HG03108 (cell line): ENCODE measurements around the gene CIB4.

Source experiments
- ATAC-seq: cut with Tn5 transposase; IDR thresholded peaks from one replicate; pipeline ENCODE4 v1.9.1; 2021; ENCODE audit warnings: moderate library complexity; ENCODE audit not compliant: unreplicated experiment

Gene CIB4

DNA sequence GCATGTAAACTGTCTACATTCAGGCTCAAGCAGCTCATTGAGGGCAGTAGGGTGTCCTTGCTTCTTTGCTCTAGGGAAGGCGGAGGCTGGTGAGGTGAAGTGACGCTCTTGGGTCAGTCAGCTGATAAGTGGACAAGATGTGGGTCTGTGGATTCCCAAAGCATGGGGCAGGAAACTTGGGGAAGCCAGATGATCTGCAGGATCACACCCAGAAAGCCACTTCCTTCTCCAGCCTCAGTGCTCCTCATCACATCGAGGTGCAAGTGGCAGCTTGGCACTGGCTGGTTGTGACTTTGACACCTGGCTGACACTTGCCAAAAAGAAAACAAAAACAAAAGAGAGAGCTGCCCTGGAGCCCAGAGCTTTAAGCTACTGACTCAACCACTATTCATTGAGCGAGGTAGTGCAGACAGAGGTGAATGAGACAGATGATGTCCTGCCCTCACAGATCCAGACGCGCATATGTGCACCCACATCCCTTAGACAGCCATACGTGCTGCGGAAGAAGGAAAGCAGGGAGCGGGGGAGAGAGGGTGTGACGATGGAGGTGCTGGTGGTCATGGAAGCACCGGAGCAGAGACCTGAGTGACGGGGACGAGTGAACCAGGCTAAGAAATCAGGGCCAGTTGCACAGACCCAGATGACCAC is 3.1 kb upstream of the CIB4 start:
- no peak for ATAC-seq

DNA sequence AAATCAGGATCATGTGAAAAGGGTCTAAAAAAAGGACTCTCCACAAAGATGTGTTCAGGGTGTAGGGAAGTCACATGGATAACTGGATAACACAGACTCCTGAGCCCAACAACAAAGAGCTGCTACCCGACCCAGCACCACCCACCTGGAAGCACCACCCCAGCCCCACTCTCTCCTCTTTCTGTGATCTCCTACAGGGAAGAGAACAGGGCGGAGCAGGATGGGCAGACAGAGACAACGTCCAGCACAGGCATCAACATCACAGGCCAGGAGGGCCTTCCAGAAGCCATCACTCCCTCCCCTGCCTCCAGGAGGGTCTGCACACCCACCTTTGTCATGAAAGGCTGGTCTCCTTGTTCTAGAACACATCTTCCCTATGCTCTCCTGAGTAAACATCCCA is 1.3 kb upstream of the CIB4 start:
- no peak for ATAC-seq

DNA sequence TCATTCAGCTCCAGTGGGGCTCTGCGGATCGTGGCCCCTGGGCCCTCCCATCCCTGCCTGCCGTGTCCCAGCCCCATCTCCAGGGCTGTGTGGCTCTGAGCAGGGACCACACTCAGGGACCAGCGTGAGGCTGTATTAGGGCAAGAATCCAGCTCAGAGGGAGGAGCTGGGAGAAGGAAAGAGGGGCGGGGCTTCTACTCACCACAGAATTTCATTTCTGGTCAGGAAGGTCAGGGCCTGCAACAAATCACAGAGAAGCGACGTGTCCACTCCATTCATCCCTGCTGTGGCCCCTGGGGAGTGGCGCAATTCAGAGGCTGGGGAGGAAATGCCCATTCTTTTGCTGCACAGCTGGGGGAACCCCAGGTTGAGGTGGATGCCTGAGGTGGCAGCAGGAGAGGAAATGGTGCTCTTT is 828 bp downstream of the CIB4 start:
- no peak for ATAC-seq

DNA sequence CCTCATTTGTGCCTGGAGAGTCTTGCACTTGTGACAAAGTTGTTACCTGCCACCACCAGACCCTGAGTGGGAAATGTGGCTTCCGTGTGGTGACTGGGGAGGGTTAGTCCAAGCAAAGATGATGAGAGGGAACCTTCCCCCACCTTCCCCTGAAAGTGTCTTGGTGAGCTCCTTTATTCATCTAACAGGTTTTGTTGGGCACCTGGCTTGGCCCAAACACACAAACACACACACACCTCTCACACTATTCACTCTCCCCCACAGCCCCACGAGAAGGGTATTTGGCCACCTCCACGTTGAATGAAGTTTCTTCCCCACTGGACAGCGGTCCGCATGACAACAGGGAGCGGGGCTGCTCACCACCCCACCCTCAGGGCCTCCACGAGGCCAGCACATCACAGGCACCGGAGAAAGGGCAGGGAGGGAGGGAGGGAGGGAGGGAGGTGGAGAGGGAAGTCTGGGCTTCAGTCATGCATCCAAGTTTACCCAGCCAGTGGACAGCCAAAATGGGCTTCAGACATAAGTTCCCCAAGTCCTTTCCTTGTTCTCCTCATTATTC is 1.4 kb downstream of the CIB4 start:
- no peak for ATAC-seq

DNA sequence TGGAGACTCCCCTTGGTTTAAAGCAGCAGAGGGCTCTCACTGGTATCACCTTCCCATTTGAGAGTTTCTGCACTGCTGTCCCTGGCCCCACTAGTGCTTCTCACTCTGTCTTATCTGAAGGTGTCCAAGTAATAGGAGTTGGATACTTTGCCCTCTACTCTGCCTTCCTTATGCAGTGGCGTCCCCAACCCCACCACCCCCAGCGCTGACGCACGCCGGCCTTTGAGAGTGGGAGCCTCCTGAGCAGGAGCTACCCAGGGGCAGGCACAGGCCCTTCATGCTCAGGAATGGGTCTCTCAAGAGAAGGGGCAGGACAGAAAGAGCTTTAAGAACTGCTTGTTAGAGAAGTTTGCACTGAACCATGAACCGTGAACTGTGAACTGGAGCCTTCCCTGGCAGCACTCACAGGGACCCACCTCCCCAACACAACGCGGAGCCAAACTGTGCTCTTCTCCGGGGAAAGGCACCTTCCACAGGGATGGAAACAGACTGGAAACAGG is 3.3 kb downstream of the CIB4 start:
- ATAC-seq, result no peak

DNA sequence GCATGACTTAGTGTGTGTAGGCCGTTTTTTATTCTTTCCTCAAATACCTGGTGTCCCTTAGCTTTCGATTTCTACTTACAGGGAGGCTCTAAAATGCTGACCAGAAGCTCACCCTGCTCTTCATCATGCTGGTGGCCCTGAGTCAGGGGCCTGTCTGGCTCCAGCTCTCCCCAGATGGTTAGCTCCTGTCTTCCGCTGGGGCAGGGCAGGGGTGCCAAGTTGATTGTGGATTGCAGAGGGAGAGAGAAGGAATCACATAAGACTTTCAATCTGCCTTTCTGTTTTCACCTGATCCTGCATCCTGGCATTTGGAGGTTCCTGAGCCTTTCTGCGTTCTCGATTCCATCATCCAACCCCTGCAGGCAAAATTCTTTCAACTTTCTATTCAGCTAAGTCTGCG is 4.2 kb downstream of the CIB4 start:
- ATAC-seq, result no peak

DNA sequence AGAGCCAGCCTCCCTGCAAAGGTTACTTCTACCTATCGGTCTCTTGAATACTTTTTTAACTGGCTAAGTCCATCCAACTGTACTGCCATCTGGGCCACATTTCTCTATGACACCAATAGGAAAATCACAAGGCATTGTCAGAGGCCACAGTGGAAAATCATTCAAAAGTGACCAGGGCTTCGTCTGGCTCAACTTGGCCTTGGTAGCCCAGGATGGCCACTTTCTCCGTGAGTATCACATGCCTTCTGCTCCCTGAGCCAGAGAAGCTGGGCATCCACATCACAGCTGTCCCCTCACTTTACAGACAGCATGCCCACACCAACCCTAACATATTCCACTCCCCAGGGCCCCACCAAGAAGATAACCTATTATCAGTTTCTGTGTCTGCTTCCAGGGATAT is 5.8 kb downstream of the CIB4 start:
- ATAC-seq, result no peak

DNA sequence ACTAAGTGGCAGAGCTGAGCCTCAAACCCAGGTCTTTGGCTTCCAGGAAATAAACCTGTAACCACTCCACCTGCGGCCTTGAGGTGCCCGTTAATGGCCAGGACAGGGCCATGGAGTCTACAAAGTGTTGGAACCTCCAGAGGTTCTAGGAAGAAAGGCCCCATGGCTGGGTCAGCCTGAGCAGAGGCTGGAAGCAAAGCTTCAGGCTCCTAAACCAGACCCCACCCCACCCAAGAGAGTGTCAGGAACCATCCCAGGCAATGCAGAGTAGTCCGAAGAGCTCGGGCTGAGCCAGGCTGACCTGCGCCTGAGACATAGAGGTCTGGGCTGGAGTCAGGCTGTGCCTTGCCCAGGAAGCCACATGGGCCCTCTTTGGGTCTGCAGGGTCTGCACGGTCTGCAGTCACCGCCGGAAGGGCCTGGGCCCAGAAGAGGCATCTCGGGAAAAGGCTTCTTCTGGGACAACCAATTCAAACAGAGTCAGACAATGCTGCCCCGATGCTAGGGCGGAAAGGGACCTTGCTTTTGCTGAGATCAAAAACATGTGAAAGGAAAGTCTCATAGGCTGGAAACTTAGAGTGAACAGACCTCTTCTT is 6.4 kb downstream of the CIB4 start:
- ATAC-seq, result no peak

DNA sequence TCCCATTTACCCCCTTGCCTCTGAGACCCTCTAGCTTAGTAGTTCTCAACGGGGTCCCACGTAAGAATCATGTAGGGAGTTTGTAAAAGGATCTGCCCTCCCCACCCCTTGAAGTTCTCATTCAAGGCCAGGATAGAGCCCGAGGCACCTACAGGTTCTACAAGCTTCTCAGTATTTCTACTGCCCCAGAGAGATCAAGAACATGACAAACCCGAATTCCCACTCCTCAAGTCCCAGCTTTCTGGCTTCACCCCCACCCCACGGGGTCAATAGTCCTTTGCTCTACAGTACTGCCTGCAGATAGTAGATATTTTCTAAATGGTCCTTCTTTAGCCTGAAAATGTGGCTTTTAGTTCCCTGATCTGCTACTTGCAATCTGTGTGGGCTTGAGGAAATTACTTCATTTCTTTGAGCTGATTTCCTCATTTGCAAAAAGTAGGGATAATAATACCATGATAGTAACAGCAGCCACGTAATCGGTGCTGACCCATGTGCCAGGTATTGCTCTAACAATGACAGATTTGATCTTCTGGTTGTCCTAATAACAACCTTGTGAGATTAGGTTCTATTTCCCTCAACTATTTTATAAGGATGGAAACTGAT is 7.1 kb downstream of the CIB4 start:
- ATAC-seq, result no peak

DNA sequence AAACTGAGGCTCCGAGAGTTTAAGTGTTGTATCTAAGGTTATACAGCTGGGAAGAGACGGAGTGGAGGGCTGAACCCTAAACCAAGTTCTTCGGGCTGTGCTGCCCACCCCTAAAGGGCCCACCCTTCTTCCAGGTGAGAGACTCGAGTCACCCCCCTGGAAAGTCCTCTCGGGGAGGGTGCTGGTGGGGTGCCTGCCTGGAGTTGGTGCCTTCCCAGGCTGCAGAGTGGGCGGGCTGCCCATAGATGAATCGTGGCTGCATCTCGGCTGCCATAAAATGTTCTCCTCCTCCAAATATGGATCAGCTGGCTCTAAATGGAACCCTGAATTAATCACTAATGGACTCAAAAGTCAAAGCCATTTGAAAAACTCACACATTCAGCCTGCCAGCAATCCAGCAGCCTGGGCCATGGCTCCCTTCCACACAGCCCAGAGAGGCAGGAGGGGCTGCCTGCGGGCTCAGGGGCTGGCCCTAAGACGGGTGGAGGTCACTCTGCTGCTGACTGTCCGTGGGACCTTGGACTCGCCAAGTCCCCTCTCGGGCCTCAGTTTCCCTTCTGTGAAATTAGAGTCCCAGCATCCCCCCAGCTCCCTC is 7.7 kb downstream of the CIB4 start:
- ATAC-seq, result no peak

DNA sequence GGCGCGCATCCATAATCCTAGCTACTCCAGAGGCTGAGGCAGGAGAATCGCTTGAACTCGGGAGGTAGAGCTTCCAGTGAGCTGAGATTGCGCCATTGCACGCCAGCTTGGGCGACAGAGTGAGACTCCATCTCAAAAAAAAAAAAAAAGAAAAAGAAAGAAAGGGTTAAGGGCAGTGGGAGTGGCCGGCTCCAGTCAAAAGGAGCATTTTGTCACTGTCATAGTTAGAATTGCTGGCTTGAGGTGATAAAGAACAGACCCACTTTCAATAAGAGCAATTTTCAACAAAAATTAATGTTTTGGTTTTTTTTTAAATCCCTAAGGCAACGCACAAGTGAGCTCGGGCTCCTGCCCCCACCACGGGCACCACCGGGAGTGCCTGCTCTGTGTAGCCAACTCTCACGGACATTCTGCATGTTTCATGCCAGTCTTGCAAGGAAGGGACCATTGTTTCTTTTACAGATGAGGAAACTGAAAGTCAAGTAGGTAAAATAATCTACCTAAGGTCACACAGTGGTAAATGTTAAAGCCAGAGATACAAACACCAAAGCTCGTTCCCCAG is 8.5 kb downstream of the CIB4 start:
- ATAC-seq, result no peak

DNA sequence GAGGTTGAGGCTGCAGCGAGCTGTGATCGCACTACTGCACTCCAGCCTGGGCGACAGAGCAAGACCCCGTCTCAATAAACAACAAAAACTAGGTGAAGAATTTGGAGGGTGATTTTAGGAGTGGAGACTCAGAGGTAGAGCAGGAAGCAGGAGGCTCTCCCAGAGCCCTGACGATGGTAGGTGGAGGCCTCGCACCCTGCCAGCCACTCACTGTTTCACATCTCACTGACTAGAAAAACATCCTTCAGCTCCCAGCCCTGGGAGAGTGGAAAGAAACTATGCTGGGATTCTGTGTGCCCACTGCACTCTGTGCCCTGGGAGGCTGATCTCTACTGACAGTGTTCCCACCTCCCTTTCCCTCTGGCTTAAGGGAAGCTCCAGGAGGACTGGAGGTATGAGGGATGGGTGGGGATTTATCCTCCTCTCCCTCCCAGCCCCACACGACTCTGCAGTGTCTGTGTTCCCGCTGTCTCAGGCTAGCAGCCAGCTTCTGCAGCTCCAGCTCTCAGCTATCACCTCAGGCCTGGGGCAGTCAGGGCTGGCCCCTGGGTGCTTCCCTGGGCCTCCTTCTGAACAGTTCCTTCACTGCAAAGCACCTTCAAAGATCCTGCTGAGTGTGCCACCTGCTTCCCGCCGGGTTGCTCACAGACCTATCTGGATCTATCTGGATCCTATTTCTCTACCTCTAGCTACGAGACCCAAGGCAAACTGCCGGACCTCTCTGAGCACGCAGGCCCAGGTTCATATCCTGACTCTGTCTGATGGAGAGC is 9.6 kb downstream of the CIB4 start:
- ATAC-seq, result no peak

DNA sequence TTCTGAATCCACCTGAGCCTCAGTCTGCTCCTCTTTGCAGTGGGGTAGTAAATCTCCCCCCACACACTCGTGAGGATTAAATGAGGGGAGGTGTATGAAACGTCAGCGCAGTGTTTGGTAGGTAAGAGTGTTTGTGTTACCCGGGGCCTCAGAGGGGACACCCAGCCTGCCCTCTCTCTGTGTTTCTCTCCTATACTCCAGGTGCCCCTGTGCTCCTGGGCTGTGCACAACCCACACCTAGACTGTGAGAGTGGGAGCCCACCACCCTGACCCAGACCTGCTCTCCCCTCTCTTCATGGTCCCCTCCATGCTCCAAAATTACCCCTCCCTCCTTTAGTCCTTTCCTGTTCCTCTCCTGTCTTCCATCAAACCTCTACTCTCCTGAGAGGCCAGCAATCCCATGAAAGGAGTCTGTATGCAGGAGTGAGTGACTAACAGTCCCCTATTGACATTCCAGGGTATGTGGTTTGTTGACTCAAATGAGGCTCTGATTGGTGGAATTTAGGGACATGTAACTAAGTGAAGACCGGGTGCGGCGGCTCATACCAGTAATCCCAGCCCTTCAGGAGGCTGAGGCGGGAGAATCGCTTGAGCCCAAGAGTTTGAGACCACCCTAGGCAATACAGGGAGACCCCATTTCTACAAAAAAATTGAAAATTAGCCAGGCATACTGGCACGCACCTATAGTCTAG is 10.4 kb downstream of the CIB4 start:
- no peak for ATAC-seq

DNA sequence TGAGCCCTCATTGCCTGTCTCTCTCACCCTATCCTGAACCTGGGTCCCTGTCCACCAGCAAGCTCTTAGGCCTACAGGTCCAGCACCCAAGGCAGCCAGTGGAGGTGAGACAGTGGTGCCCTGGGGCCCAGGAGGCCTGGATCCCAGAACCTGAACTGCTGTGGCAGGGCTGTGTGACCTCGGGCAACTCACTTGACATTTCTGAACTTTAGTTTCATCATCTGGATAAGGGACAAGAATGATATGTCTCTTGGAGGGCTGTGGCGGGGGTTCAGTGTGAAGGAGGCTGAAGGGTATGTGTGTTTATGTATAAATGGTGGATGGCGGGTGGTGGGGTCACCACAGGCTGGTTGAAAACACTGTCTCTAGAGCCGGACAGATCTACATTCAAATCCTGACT is 10.9 kb downstream of the CIB4 start:
- ATAC-seq, result no peak

DNA sequence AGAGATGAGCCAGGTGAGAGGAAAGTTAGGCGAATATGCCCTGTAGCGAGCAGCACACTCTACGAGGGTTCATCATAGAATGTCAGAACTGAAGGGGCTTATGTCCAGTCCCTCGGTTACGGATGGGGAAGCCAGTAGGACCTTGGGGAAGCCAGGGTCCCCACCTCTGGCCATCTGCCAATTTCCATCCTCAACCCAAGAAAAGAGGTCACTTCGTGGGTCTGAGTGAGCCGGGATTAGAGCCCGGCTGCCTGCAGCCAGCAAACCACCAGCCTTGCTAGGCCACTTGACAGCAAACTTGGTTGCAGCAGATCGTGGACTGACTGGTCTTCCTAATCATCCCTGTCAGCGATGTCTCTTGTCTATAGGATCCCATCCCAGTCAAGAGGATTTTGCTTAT is 11.4 kb downstream of the CIB4 start:
- ATAC-seq, result no peak

DNA sequence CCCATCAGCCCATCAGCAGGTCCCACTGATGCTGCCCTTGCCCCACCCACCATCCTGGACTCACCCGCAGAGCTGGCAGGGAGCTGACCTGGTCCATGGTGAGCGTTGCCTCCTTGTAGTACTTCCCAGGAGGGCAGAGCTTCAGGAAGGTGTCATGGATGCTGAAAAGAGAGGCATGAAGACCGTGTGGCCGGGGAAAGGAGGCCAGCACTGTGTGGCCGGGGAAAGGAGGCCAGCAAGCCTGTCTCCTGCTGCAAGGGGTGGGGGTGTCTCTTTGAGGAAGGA is 11.9 kb downstream of the CIB4 start:
- no peak for ATAC-seq

DNA sequence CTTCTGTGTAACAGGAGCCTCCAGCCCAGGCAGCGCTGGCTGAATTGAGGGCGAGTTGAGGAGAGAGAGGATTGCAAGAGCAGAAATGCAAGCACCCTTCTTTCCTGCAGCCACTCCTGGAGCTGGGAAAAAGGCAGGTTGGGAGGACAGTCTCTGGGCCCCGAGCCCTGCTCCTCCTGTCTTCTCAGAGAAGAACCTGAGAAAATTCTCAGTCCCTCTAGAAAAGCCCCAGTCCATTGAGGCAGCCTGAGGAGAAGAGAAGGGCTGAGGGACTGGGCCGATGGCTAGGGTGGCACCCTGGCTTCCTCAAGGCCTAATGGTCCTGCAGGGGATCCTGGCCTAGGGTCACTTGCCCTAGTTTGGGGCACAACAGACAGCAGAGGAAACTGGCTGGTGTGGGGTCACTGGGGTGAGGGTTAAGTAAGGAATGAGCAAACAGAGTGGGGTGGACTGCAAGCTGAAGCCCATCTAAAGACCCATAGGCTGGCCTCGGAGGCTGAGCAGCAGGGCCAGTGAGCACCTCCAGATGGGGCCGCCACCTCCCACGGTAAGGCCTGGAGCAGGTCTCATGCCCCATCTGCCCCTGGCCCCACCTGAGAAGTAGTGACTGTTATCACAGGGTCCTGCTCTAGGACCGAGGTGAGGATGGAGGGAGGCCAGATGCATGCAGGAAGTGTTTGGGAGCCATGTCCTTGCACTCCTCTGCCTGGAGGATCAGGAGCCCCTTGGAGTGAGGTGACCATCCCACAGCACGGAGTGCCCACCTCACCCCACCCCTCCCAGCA is 12.4 kb downstream of the CIB4 start:
- ATAC-seq, result no peak

DNA sequence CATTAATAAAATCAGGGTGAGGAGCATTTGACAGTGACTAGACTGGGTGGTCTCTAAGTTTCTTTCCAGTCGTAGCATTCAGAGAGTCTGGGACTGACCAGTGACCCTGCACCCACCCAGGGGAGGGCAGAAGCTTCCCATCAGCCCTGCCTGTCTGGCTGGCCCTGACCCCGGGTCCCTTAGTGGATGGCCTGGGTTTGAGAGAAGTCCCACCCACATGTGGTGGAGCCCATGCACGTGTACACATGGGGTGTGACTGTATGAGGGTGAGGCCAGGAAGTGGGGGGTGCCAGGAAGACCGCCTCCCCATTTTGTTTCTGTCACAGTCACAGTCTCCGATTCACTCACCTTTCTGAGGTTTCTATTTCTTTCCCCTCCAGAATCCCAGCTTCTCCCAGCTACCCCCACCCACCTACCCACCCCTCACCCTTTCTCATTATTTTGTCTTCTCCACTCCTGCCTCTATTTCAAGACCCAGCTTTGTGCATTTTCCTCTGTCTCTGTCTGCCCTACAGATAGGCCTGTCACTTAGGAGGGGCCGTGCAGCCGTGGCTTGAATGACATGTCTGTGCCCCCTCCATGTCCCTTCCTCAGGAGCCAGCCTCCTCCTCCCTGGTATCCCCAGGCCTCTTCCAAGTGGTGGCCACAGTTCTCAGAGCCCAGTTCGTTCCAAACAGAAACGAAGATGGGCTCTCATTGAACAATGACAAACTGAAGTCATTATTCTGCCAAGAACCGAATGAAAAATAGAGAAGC is 13.6 kb downstream of the CIB4 start:
- ATAC-seq, result no peak

DNA sequence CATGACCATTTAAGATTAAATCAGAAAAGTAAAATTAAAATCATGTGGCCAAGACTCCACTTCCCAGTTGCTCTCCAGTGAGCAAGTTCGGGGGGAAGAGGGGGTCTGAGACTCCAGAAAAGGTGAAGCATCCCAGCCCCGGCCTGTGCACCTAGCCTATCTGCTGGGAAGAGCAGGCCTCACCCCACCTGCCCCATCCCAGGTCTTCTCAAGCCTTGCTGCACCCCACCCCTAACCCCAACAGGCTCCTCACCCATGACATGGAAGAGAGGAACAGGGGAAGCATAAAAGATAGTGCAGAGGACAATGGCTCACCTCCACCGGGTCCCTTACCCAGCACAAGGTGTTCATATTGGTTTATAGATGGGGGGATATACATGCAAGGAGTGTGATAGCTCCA is 14.6 kb downstream of the CIB4 start:
- no peak for ATAC-seq
